HEK293T (cell line): ENCODE measurements around the gene IL11.
A peak's percentile ranks its signal among the peaks of the same experiment; 100 is the strongest.

Experiments used
- CTCF ChIA-PET: fragments of 350-600 bp; formaldehyde crosslinking; extraction: SDS; loops from one replicate; lab custom pipeline; 2021; ENCODE audit warnings: antibody characterized with exemption, inconsistent platforms; lab: Yijun Ruan, JAX
- POLR2A ChIA-PET: fragments of 350-600 bp; formaldehyde crosslinking; extraction: SDS; loops from one replicate; lab custom pipeline; 2020; ENCODE audit warnings: antibody characterized with exemption, inconsistent platforms; lab: Yijun Ruan, JAX
- DNase-seq: peaks from one replicate; pipeline ENCODE4 v3.0.0; 2012; ENCODE audit warnings: mixed read lengths; ENCODE audit errors: extremely low spot score
- ARNT ChIP-seq: fragments of 450-650 bp; IDR thresholded peaks from 2 replicates; pipeline ENCODE4 v1.6.1; 2017; ENCODE audit warnings: mild to moderate bottlenecking
- BHLHE40 ChIP-seq: fragments of 450-650 bp; IDR thresholded peaks from 2 replicates; pipeline ENCODE4 v1.6.1; 2016; ENCODE audit warnings: mild to moderate bottlenecking, moderate library complexity, borderline replicate concordance
- CTBP1 ChIP-seq: fragments of 450-650 bp; IDR thresholded peaks from 2 replicates; pipeline ENCODE4 v1.6.1; 2016; ENCODE audit warnings: borderline replicate concordance
- ELF4 ChIP-seq: fragments of 450-650 bp; IDR thresholded peaks from 2 replicates; pipeline ENCODE4 v1.6.1; 2017; ENCODE audit warnings: antibody characterized with exemption
- FOXA1 ChIP-seq: fragments of 450-650 bp; IDR thresholded peaks from 2 replicates; pipeline ENCODE4 v1.6.1; 2016; ENCODE audit warnings: mild to moderate bottlenecking
- FOXK2 ChIP-seq: fragments of 450-650 bp; IDR thresholded peaks from 2 replicates; pipeline ENCODE4 v1.6.1; 2016; ENCODE audit warnings: mild to moderate bottlenecking
- FOXM1 ChIP-seq: fragments of 450-650 bp; IDR thresholded peaks from 2 replicates; pipeline ENCODE4 v1.6.1; 2017; ENCODE audit warnings: mild to moderate bottlenecking, borderline replicate concordance
- HDGF ChIP-seq: fragments of 450-650 bp; IDR thresholded peaks from 2 replicates; pipeline ENCODE4 v1.6.1; 2017; ENCODE audit warnings: antibody characterized with exemption, borderline replicate concordance
- L3MBTL2 ChIP-seq: fragments of 450-650 bp; conservative IDR thresholded peaks from 2 replicates; pipeline ENCODE4 v1.6.1; 2016; ENCODE audit warnings: mild to moderate bottlenecking
- LEF1 ChIP-seq: fragments of 450-650 bp; IDR thresholded peaks from 2 replicates; pipeline ENCODE4 v1.6.1; 2017; ENCODE audit warnings: mild to moderate bottlenecking, borderline replicate concordance
- NFRKB ChIP-seq: fragments of 450-650 bp; IDR thresholded peaks from 2 replicates; pipeline ENCODE4 v1.6.1; 2016; ENCODE audit warnings: mild to moderate bottlenecking, moderate library complexity
- PKNOX1 ChIP-seq: fragments of 450-650 bp; IDR thresholded peaks from 2 replicates; pipeline ENCODE4 v1.6.1; 2016
- SP1 ChIP-seq: fragments of 450-650 bp; IDR thresholded peaks from 2 replicates; pipeline ENCODE4 v1.6.1; 2017
- SUZ12 ChIP-seq: fragments of 450-650 bp; IDR thresholded peaks from 2 replicates; pipeline ENCODE4 v1.6.1; 2016; ENCODE audit warnings: mild to moderate bottlenecking
- TARDBP ChIP-seq: fragments of 450-650 bp; IDR thresholded peaks from 2 replicates; pipeline ENCODE4 v1.6.1; 2016
- ZNF384 ChIP-seq: fragments of 450-650 bp; IDR thresholded peaks from 2 replicates; pipeline ENCODE4 v1.6.1; 2016

Gene IL11

GRCh38 chr19:55341595-55342531 is 28.4 kb downstream of the IL11 start:
- no peak for TF ChIP-seq FOXA1
- TF ChIP-seq ZNF384, result no peak
- no peak for TF ChIP-seq TARDBP
- no peak for TF ChIP-seq NFRKB
- TF ChIP-seq L3MBTL2, result no peak
- no peak for TF ChIP-seq HDGF
- TF ChIP-seq SUZ12, result no peak
- TF ChIP-seq FOXM1, result no peak
- no peak for TF ChIP-seq PKNOX1
- TF ChIP-seq SP1, result no peak
- no peak for TF ChIP-seq BHLHE40
- no peak for TF ChIP-seq FOXK2
- ChIA-PET POLR2A (interaction anchor here (1.4 kb wide), 2 partner anchors 11 to 66 kb away, joined by 4 to 5 read pairs; partner anchors contain the start of gene UBE2S), CTCF (no interaction called here)
- DNase-seq, result no peak

- 0 out of 2 replicates have a peak, but pooled peaks have one; percentile 30 for TF ChIP-seq PKNOX1
- TF ChIP-seq LEF1, result no peak
- peak; percentile 67 for DNase-seq
- CTCF ChIA-PET, result no interaction called here
- POLR2A ChIA-PET, result interaction anchor here (0.9 to 1.4 kb wide), 3 partner anchors 12 to 67 kb away, joined by 3 to 5 read pairs (median 4); partner anchors contain the start of gene UBE2S
These were observed 29.1 kb downstream of the IL11 start for GRCh38 chr19:55341171-55341588.

- no peak; the same call in 1 of the 2 replicates for TF ChIP-seq L3MBTL2
- no peak for TF ChIP-seq PKNOX1
- TF ChIP-seq SP1, result no peak
- TF ChIP-seq FOXK2, result no peak
- TF ChIP-seq CTBP1, result no peak
- no peak for TF ChIP-seq NFRKB
- no peak for TF ChIP-seq ELF4
- TF ChIP-seq BHLHE40, result no peak
- TF ChIP-seq SUZ12, result no peak
- TF ChIP-seq ZNF384, result no peak
- TF ChIP-seq ARNT, result no peak
- TF ChIP-seq FOXA1, result no peak
- ChIA-PET CTCF (no interaction called here), POLR2A (interaction anchor here (0.5 to 1.4 kb wide), 4 partner anchors 12 to 1393 kb away, joined by 3 to 5 read pairs (median 4); partner anchors contain the start of gene UBE2S)
- DNase-seq, result no peak
These were observed 29.5 kb downstream of the IL11 start for GRCh38 chr19:55340784-55341147.

- TF ChIP-seq FOXA1, result no peak
- no peak for TF ChIP-seq PKNOX1
- no peak for TF ChIP-seq BHLHE40
- TF ChIP-seq TARDBP, result no peak
- no peak for TF ChIP-seq LEF1
- TF ChIP-seq SUZ12, result no peak
- no peak for TF ChIP-seq FOXK2
- no peak for TF ChIP-seq FOXM1
- TF ChIP-seq HDGF, result no peak
- TF ChIP-seq ARNT, result no peak
- no peak for TF ChIP-seq SP1
- no peak for TF ChIP-seq ZNF384
- TF ChIP-seq CTBP1, result no peak
- TF ChIP-seq ELF4, result no peak
- no peak for TF ChIP-seq L3MBTL2
- CTCF ChIA-PET, result interaction anchor here (1.1 kb wide), 1 partner anchor 22 kb away, joined by 3 read pairs; no protein-coding TSS in a partner anchor
- DNase-seq, result no peak
- POLR2A ChIA-PET, result interaction anchor here (0.5 to 3.5 kb wide), 25 partner anchors 9 to 1392 kb away, joined by 3 to 27 read pairs (median 5); partner anchors contain the start of genes HSPBP1, PPP6R1, TMEM150B and TMEM190
These were observed 30.1 kb downstream of the IL11 start for GRCh38 chr19:55339889-55340783.
